H1 (cell line): ENCODE results near the gene BCKDHA.

Experiments
- ATF2 ChIP-seq: IDR thresholded peaks from 2 replicates; pipeline ENCODE4 v1.6.1; 2012; ENCODE audit warnings: low read length, inconsistent platforms
- CBX5 ChIP-seq: fragments of 300-800, 300-1000 bp; sonication (generic); IDR thresholded peaks from 2 replicates; pipeline ENCODE4 v1.7.1; 2016; ENCODE audit warnings: antibody characterized with exemption, low read length, low read depth
- CTCF ChIP-seq, 3 experiments: IDR thresholded peaks; 1 replicate in 2 of 3; 2 replicates in 1 of 3; pipeline versions ENCODE4 v1.5.1 to v1.6.1; 2011; ENCODE audit warnings: low read length in 3 of 3, mild to moderate bottlenecking in 3 of 3, inconsistent platforms in 2 of 3, low read depth in 1 of 3, moderate library complexity in 1 of 3; ENCODE audit not compliant: insufficient read depth in 1 of 3; ENCODE audit errors: control extremely low read depth in 1 of 3
- EP300 ChIP-seq, 2 experiments: IDR thresholded peaks; 1 replicate in 1 of 2; 2 replicates in 1 of 2; pipeline ENCODE4 v1.6.1; 2011 to 2012; ENCODE audit warnings: low read depth in 2 of 2, low read length in 2 of 2, mild to moderate bottlenecking in 2 of 2, borderline replicate concordance in 1 of 2, inconsistent platforms in 1 of 2, moderate library complexity in 1 of 2
- EZH2 ChIP-seq: fragments of 200-600 bp; sonication (generic); IDR thresholded peaks from 2 replicates; pipeline ENCODE4 v1.7.1; 2012; ENCODE audit warnings: low read depth, mild to moderate bottlenecking, moderate library complexity, low read length, inconsistent platforms; ENCODE audit not compliant: severe bottlenecking
- FOSL1 ChIP-seq: IDR thresholded peaks from 2 replicates; pipeline ENCODE4 v1.6.1; 2011; ENCODE audit warnings: mild to moderate bottlenecking, low read depth, low read length, moderate library complexity; ENCODE audit not compliant: insufficient read depth
- HDAC6 ChIP-seq: IDR thresholded peaks from one replicate; pipeline ENCODE4 v1.7.1; 2012; ENCODE audit warnings: low read depth, mild to moderate bottlenecking, inconsistent platforms, low read length, moderate library complexity
- NANOG ChIP-seq: IDR thresholded peaks from 2 replicates; pipeline ENCODE4 v1.6.1; 2011; ENCODE audit warnings: low read length, low read depth, mild to moderate bottlenecking, inconsistent platforms; ENCODE audit not compliant: insufficient read depth, poor library complexity, severe bottlenecking
- POLR2A ChIP-seq, 2 experiments: IDR thresholded peaks; 1 replicate in 1 of 2; 2 replicates in 1 of 2; pipeline ENCODE4 v1.6.1; 2011; ENCODE audit warnings: low read depth in 2 of 2, low read length in 2 of 2, mild to moderate bottlenecking in 2 of 2; ENCODE audit errors: control extremely low read depth in 1 of 2
- POLR2AphosphoS5 ChIP-seq: IDR thresholded peaks from 2 replicates; pipeline ENCODE4 v1.6.1; 2011; ENCODE audit warnings: low read depth, low read length
- RAD21 ChIP-seq, 2 experiments: IDR thresholded peaks in 1 of 2; conservative IDR thresholded peaks in 1 of 2; 2 replicates each; pipeline ENCODE4 v1.6.1; 2011; ENCODE audit warnings: low read depth in 2 of 2, low read length in 2 of 2, improper control_type of control experiment in 1 of 2, inconsistent platforms in 1 of 2, mild to moderate bottlenecking in 1 of 2, moderate library complexity in 1 of 2
- SAP30 ChIP-seq: fragments of 300-600 bp; sonication (generic); IDR thresholded peaks from 2 replicates; pipeline ENCODE4 v1.7.1; 2012; ENCODE audit warnings: low read length, moderate library complexity, mild to moderate bottlenecking, inconsistent platforms; ENCODE audit not compliant: insufficient read depth, insufficient replicate concordance
- TAF1 ChIP-seq: IDR thresholded peaks from 2 replicates; pipeline ENCODE4 v1.6.1; 2011; ENCODE audit warnings: mild to moderate bottlenecking, low read depth, low read length
- TAF7 ChIP-seq: optimal IDR thresholded peaks from 2 replicates; pipeline ENCODE3; 2011; ENCODE audit warnings: low read depth, mild to moderate bottlenecking, inconsistent platforms, low read length, moderate library complexity, borderline replicate concordance

GRCh38 chr19:41449865-41450178 lies 52.2 kb downstream of the BCKDHA start:
- TF ChIP-seq CTCF (IDR thresholded peaks at IDR 0.05; ENCODE audit: control extremely low read depth in 1 of 3, insufficient read depth in 1 of 3, low read depth in 1 of 3, low read length in 3 of 3) = no peak
- TF ChIP-seq POLR2AphosphoS5 = no peak
- TF ChIP-seq ATF2 = no peak
- no peak for TF ChIP-seq EP300 (IDR thresholded peaks at IDR 0.05; ENCODE audit: borderline replicate concordance in 1 of 2, low read depth in 2 of 2, low read length in 2 of 2)
- TF ChIP-seq SAP30 = no peak
- no peak for TF ChIP-seq TAF7
- no peak for TF ChIP-seq POLR2A (IDR thresholded peaks at IDR 0.05; ENCODE audit: control extremely low read depth in 1 of 2, low read depth in 2 of 2, low read length in 2 of 2)
- TF ChIP-seq CBX5 = no peak
- no peak for TF ChIP-seq HDAC6
- no peak for TF ChIP-seq NANOG
- no peak for TF ChIP-seq TAF1
- TF ChIP-seq EZH2 = no peak
- TF ChIP-seq FOSL1 = no peak
- no peak for TF ChIP-seq RAD21 (IDR thresholded peaks at IDR 0.05 in 1 of 2, conservative IDR thresholded peaks at IDR 0.05 in 1 of 2; ENCODE audit: low read depth in 2 of 2, low read length in 2 of 2)
